B cell (primary cell): Measurements from ENCODE around the gene ECD.
"Not testable (repeated sequence)": the region's sequence is repeated elsewhere in the genome, so short reads cannot be mapped to it uniquely, and the experiment has no call there.

Source experiments
- CTCF ChIP-seq: fragments of 200-600 bp; IDR thresholded peaks from one replicate; pipeline ENCODE4 v1.8.0; 2022; ENCODE audit warnings: antibody characterized with exemption, mild to moderate bottlenecking
- EZH2 ChIP-seq: IDR thresholded peaks from 2 replicates; pipeline ENCODE4 v1.6.1; 2012; ENCODE audit warnings: borderline replicate concordance, low read depth, mild to moderate bottlenecking, moderate library complexity, low read length; ENCODE audit not compliant: insufficient read depth, poor library complexity, severe bottlenecking

- not testable (repeated sequence) for TF ChIP-seq CTCF, EZH2
Measured at GRCh38 chr10:73150633-73151413, 17.0 kb downstream of the ECD start.
